HT1080 (cell line): ENCODE data around the gene SCPEP1. TPM values are rescaled to one million over a fixed set of nuclear protein-coding genes. Genes with fewer than 3 reads are reported as not detected.

ENCODE experiments used
- DNase-seq: peaks from one replicate; pipeline ENCODE4 v3.0.0-alpha.2; 2015; ENCODE audit warnings: low read depth
- total RNA-seq: library from RNA; depleted of rRNA; stranded (reverse); fragments of >200 nt; shearing (Covaris generic); gene quantifications from 2 replicates; pipeline ENCODE4 v1.2.3, GENCODE V29; 2014; rRNA removed

SCPEP1 gene
- total RNA-seq, 1 experiment from 2014 or later: 31.2 TPM

- no peak for DNase-seq
Measured at GRCh38 chr17:57038486-57038885, 60.6 kb downstream of the SCPEP1 start.

DNA sequence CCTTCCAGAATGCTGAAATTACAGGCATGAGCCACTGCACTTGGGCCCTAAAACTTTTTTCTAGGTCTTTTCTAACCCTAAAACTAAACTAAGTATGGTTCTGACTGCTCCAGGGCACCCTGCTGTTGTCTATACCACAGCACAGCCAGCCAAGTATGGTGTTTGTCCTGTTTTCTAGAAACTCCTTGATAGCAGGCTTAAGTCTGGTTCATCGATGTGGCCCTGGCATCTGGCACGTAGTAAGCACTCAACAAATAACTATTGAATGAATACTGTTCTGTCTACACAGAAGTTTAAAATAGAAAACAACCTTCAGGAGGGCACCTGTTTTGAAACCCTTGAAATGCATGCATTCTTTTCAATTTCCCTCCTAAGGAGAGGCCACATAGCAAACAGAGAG, 62.6 kb downstream of the SCPEP1 start:
- DNase-seq: no peak

GRCh38 chr17:57043276-57043675, 65.3 kb downstream of the SCPEP1 start:
- DNase-seq: no peak

GRCh38 chr17:57044976-57045867, 67.3 kb downstream of the SCPEP1 start:
- DNase-seq: no peak

DNA sequence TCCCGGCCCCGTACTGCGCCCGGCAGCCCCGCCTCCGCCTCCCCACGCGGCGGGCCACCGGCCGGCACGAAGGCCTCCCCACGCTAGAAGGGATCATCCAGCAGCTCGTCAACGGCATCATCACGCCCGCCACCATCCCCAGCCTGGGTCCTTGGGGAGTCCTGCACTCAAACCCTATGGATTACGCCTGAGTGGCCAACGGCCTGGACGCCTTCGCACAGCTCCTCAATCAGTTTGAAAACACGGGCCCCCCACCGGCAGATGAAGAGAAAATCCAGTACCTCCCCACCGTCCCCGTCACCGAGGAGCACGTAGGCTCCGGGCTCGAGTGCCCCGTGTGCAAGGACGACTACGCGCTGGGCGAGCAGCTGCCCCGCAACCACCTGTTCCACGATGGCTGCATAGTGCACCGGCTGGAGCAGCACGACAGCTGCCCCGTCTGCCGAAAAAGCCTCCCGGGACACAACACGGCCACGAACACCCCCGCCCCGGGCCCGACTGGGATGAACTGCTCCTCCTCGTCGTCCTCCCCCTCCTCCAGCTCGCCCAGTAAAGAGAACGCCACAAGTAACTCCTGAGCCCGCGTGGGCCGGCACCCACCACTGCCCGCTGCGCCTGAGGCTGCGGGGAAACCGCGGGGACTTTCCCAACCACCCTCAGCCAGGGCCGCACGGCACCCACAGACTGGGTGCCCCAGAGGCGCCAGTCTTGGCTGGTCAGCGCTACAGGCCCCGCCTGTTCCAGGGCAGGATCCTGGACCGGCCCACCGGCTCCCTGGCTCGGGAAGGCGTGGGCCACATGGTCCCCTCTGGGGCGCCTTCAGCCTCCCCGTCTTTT, 68.2 kb downstream of the SCPEP1 start:
- no peak for DNase-seq

DNA sequence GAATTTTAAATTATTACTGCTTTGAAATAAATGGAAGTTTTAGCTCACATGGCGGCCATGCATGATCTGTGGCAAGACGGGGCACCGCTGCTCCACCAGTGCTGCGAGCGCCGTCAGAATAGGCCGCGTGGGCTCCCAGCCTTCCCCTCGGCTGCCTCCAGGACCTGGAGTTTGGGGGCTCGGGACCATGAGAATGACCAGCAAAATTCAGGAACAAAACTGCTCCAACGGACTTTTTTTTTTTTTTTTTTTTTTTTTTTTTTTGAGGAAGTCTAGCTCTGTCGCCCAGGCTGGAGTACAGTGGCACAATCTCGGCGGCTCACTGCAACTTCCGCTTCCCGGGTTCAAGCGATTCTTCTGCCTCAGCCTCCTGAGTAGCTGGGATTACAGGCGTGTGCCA, 68.8 kb downstream of the SCPEP1 start:
- DNase-seq: no peak

- DNase-seq: no peak
Measured at GRCh38 chr17:57048096-57048495, 70.2 kb downstream of the SCPEP1 start.

DNA sequence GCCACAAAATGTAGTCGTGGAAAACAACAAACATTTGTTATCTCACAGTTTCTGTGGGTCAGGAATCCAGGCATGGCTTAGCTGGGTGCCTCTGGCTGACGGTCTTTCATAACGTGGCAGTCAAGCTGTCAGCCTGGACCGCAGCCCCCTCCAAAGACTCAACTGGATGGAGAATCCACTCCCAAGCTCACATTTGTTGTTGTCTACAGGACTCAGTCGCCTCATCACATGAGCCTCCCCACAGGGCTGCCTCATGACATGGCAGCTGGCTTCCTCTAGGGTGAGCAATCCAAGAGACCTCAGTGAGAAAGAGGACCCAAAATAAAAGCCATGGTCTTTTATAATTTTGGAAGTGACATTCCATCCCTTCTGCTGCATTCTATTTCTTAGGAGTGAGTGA, 72.4 kb downstream of the SCPEP1 start:
- no peak for DNase-seq

DNA sequence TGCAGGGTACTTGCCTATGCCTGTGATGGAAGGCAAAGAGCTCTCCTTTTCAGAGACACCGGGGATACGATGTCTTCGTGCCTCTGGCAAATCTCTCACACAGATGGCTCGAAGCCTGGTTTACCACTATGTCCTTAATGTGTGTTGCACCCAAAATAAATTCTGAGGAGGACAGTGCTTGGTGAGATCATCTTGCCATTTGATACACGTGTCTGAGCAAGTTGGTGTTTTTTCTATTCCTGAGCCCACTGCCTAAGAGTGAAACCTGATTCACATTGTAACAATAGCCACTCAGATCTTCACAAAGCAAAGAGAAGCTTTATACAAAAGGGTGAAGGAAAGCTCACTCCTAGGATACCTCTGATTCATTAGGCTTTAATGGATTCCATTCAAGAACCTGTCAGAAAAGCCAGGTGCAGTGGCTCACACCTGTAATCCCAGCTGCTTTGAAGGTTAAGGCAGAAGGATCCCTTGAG, 74.0 kb downstream of the SCPEP1 start:
- DNase-seq: peak; percentile 2

Other genes starting within 250 kb of the SCPEP1 start
- gene C17orf67, start 144.2 kb upstream of the SCPEP1 start, total RNA-seq: 1.3 and 1.6 TPM in 2 replicates
- 5.4 and 6.1 TPM in 2 replicates for gene DGKE, start 144.0 kb upstream of the SCPEP1 start, total RNA-seq
- gene TRIM25, start 64.1 kb upstream of the SCPEP1 start, total RNA-seq: 19.8 and 31.7 TPM in 2 replicates
- gene COIL, start 17.1 kb upstream of the SCPEP1 start, total RNA-seq: 15.1 and 16.9 TPM in 2 replicates
- 42.9 and 54.5 TPM in 2 replicates for gene AKAP1, start 107.1 kb downstream of the SCPEP1 start, total RNA-seq